Measurements from ENCODE around the gene LASP1.
"Not testable (repeated sequence)": the region's sequence is repeated elsewhere in the genome, so short reads cannot be mapped to it uniquely, and the experiment has no call there.

LASP1 gene

DNA sequence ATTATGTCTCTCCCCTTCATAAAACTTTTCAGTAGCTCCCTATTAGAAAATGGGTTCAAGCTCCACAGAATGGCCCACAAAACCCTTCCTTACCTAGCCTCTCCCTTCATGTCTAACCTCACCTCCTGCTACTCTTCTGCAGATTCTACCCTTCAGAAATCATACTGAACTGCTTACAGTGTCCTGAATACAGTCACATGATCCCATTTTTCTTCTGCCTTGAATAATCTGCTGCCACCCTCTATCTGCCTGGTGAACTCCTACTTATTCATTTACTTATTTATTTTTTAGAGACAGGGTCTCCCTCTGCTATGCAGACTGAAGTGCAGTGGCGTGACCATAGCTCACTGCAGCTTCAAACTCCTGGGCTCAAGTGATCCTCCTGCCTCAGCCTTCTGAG lies 70.5 kb downstream of the LASP1 start:
- FAIRE-seq = no peak

DNA sequence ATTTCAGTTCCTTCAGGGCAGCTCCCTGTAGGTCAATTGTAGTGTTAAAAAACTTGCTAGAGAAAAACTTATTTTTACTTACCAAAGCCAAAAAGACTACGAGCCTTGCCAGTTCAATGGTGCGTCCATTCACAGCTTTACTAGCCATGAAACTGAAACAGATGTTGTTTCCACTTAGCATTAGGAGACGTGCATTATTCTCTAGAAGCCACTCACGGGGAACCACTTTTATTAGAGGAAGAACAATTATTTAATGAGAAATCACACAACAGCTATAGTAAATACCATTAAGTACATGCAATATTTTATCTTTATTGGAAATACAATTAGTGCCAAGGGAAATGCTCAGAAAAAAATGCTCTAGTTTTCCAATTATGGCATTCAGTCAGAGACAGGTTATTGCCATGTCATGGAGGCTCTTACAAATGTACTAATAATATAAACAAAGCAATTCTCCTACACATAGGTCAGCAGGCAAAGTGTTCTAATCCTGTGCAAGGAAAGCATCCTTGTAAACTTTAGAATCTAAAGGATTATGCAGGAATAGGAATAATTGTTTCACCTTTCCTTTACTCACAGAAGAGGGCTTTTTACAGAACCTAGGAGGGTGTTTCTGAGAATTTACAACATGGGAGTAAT lies 73.0 kb downstream of the LASP1 start:
- FAIRE-seq = no peak

DNA sequence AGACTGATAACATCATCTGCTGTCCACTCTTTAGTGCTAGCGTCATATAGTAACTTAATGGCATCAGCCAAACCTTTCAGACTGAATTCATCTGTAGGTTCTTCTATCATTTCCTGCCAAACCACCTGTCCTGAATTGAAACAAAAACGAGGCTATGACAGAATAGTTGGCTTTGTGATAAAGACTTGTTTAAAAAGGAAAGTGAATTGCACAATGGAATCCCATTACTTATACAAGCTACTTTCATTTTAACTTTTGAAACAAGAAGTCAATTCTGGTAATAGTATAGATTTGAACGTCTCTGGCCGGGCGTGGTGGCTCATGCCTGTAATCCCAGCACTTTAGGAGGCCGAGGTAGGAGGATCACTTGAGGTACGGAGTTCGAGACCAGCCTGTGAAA lies 73.7 kb downstream of the LASP1 start:
- no peak for FAIRE-seq

DNA sequence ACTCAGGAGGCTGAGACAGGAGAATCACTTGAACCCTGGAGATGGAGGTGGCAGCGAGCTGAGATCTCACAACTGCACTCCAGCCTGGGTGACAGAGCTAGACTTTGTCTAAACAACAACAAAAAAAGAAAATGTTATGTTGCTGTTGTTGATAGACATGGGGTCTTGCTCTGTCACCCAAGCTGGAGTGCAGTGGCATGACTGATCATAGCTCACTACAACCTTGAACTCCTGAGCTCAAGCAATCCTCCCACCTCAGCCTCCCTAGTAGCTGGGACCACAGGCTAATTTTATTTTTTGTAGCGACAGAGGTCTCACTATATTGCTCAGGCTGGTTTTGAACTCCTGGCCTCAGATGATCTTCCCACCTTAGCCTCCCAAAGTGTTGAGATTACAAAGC lies 77.3 kb downstream of the LASP1 start:
- no peak for FAIRE-seq

DNA sequence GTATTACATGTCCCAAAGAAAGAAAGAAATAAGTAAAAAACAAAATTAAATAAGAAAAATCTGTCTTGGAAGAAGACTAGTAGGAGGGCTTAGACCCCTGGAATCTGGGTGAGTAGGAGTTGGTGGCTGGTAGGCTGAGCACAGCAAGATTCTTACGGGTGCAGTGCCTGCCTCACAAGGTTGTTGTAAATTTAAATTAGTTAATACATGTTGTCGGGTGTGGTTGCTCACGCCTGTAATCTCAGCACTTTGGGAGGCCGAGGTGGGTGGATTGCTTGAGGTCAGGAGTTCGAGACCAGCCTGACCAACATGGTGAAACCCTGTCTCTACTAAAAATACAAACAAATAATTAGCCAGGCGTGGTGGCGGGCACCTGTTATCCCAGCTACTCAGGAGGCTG lies 83.9 kb downstream of the LASP1 start:
- FAIRE-seq = not testable (repeated sequence)

DNA sequence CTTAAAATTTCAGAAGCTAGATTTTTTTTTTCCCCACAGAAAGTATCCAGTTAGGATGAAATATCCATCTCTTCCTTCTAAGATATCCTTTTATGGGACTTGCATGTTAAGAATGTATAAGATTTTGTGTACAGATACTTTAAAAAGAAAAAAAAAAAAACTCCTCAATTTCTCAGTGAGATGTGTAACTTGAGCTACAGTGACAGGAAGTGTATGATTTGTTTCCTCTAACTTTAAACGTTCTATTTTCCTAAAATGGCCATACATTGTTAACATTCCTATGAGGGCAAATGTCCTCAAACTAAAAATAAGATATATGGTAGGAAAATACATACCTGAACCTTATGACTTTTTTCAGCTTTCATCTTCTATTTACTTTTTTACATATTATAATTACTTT lies 88.5 kb downstream of the LASP1 start:
- no peak for FAIRE-seq

DNA sequence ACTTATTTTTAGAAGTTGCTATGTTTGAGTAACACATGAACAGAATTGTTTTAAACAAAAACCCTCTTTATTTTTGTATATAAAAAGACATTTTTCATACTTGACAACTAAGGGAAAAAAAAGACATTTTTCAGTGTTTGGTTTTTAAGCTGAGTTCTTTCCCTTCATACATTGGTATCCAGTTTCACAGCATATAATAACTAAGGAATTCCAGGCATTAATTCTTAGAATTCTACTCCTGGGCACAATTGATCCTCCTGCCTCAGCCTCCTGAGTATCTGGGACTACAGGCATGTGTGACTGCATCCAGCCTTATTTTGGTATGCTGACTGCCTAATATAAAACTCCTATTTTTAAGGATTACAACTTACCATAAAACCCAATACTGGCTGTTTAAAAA lies 88.9 kb downstream of the LASP1 start:
- no peak for FAIRE-seq

DNA sequence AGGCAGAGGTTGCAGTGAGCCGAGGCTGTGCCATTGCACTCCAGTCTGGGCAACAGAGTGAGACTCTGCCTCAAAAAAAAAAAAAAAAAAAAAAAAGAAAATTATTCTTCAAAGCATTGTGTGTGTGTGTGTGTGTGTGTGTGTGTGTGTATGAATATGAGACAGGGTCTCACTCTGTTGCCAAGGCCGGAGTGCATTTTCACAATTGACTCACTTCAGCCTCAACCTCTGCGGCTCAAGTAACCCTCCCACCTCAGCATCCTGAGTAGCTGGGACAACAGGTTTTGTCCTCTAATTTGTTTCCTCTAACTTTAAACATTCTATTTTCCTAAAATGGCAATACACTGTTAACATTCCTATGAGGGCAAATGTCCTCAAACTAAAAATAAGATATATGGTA lies 89.7 kb downstream of the LASP1 start:
- FAIRE-seq = no peak

DNA sequence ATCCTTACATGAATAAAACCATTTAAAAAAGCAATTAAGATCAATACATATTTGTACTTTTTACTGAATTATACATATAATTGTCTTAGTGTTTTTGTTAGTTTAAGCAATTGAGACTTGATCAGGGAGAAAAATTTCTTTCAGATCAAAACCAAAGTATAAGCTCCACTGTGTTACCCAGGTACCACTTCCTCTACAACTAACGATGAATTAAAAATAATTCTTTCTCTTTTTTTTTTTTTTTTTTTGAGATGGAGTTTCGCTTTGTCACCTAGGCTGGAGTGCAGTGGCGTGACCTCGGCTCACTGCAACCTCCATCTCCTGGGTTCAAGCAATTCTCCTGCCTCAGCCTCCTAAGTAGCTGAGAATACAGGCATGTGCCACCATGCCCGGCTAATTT lies 90.5 kb downstream of the LASP1 start:
- peak; percentile 10 for FAIRE-seq

DNA sequence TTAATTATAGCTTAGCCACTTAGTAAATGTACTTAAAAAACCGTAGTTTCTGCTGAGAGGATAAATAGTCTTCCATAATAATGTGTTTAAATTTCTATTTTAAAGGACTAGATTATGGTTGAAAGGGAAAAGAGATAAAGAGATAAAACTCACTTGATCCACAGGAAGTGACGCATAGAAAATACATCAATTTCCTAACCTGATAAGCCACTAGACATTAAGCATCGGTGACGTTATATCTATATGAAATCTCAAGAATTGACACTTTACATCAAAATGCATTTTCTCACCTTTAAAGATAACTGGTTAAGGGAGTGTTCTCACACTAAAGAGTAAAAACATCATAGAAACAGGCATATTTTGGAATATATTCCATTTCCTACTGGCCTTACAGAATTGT lies 91.6 kb downstream of the LASP1 start:
- FAIRE-seq = no peak

DNA sequence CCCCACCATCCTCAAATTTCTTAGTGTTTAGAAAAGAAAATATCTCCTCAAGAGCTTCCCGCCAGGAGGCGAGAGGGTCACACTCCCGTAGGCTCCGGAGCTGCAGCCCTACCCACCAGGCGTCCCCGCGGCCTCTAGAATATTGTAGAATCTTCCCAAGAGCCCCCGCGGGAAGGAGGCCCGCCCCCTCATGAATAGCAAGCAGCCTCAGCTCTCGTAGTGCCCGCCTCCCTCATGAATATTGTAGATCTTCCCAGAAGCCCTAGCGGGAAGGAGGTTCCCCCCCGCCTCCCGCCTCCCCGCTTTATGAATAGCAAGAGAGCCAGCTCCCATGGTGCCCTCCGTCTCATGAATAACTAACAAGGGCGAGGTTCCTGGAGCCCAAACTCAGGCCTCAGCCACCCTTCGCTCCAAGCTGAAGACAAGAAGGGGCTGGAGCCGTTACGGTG lies 97.5 kb downstream of the LASP1 start, which contains the start of gene FBXO47:
Gene FBXO47 (minus strand): TSS at position 114 of the 449 bp plus-strand sequence. CDS start 4,378 bp downstream, outside the sequence.
- no peak for FAIRE-seq

DNA sequence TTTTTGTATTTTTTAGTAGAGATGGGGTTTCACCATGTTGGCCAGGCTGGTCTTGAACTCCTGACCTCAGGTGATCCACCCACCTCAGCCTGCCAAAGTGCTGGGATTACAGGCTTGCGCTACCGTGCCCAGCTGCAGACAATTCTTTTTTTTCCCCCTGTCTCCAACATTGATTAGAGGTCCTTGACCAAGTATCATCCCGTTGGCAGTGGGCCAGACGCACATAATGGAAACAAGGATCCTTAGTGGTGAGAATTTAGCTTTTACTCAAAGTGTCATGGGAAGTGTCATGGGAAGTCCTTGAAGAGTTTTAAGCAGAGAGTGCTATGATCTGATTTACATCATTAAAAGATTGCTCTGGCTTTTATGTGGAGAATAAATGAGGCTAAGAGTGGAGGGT lies 99.4 kb downstream of the LASP1 start:
- no peak for FAIRE-seq

DNA sequence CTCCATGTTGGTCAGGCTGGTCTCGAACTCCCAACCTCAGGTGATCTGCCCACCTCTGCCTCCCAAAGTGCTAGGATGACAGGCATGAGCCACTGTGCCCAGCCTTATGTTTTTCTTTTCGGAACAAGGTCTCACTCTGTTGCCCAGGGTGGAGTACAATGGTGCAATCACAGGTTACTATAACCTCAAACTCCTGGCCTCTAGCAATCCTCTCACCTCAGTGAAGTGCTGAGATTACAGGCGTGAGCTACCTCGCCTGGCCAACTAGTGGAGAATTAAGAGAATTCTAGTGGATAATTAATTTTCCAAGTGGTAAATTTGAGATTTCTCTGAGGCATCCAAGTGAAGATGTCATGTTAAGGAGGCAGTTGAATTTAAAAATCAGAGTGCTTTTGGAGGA lies 100.3 kb downstream of the LASP1 start:
- FAIRE-seq = no peak

DNA sequence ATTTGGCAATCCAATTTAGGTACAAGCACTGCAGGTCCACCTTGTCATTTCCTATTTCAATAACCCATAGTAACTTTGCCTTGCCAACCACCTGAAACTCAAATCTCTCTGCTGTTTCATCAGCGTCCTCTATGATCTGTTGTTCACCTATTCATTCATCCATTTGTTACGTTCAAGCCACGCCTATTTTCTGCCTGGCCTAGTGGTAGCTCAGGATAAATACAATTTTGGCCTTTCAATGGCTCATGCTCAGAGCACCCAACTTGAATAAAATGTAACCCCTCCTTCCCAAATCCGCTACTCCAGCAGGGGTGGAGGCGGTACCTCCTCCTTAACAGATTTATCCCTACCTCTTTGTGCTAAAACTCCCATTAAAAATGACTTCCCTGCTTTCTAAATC lies 100.9 kb downstream of the LASP1 start:
- FAIRE-seq = no peak
